ENCODE measurements around the gene TMEFF2. TPM values are rescaled to one million over a fixed set of nuclear protein-coding genes. Genes with fewer than 3 reads are reported as not detected.

TMEFF2 gene
- total and polyA plus RNA-seq, 2 donors (not counting 1 experiment from before 2014, with no cell fraction given), result not detected

GRCh38 chr2:192099742-192100141 is 95.0 kb downstream of the TMEFF2 start:
- no peak for ATAC-seq (ENCODE audit: low read depth)
- no peak overlapping the region for H3K9ac ChIP-seq (ENCODE audit: low read length)
- Mint-ChIP-seq H3K27ac (no peak overlapping the region), H3K4me3 (no peak overlapping the region), H3K27me3 (peaks cover 7% of the 10 kb centered on the region), H3K9me3 (ENCODE audit: insufficient read depth) (no peaks in the 10 kb centered on the region), H3K4me1 (peaks cover 6% of the 10 kb centered on the region)
- no peaks in the 10 kb centered on the region for H3K79me2 ChIP-seq (ENCODE audit: control insufficient read depth, insufficient read depth, low read length)
- ChIA-PET CTCF (no interaction called here), POLR2A (no interaction called here)
- no peaks in the 10 kb centered on the region for H4K20me1 ChIP-seq (ENCODE audit: control insufficient read depth, insufficient read depth, low read length, poor library complexity, severe bottlenecking)
- H2AFZ ChIP-seq (ENCODE audit: insufficient read depth, low read depth, low read length, poor library complexity, severe bottlenecking), result no peak overlapping the region
- intact Hi-C loops (cut with micrococcal nuclease), result no loop called here
- no peak overlapping the region for H3K4me3 ChIP-seq (ENCODE audit: control extremely low read depth in 1 of 5, extremely low read depth in 1 of 5, insufficient read depth in 1 of 5, low read depth in 2 of 5, low read length in 4 of 5)
- no peaks in the 10 kb centered on the region for H3K36me3 ChIP-seq (replicated peaks in 1 of 2; ENCODE audit: control extremely low read depth in 1 of 2, control insufficient read depth in 1 of 2, extremely low read depth in 1 of 2, insufficient read depth in 2 of 2, low read length in 1 of 2)
- no peak for DNase-seq
- H3K4me1 ChIP-seq (ENCODE audit: control insufficient read depth in 2 of 2, insufficient read depth in 2 of 2, low read length in 2 of 2), result peaks cover 0 to 5% of the 10 kb centered on the region in 2 donors
- H3K27ac ChIP-seq (ENCODE audit: low read length in 2 of 2), result no peak overlapping the region
- no peaks in the 10 kb centered on the region for H3K9me3 ChIP-seq (ENCODE audit: control extremely low read depth in 1 of 3, control insufficient read depth in 2 of 3, insufficient read depth in 1 of 3, low read length in 2 of 3)
- no peak overlapping the region for H3K4me2 ChIP-seq (replicated peaks; ENCODE audit: low read depth, low read length, poor library complexity, severe bottlenecking)
- TF ChIP-seq EZH2 (IDR thresholded peaks at IDR 0.05; ENCODE audit: borderline replicate concordance, insufficient read depth, low read depth, low read length, poor library complexity, severe bottlenecking) (no peak), CTCF (IDR thresholded peaks at IDR 0.05) (no peak)
- H3K27me3 ChIP-seq (replicated peaks in 1 of 4; ENCODE audit: control extremely low read depth in 1 of 4, control insufficient read depth in 3 of 4, insufficient read depth in 4 of 4, low read length in 3 of 4), result no peaks in the 10 kb centered on the region

- Histone ChIP-seq H3K4me2 (replicated peaks; ENCODE audit: low read depth, low read length, poor library complexity, severe bottlenecking) (no peak overlapping the region), H3K79me2 (ENCODE audit: control insufficient read depth, insufficient read depth, low read length) (no peaks in the 10 kb centered on the region), H3K9me3 (ENCODE audit: control extremely low read depth in 1 of 3, control insufficient read depth in 2 of 3, insufficient read depth in 1 of 3, low read length in 2 of 3) (no peaks in the 10 kb centered on the region), H3K4me3 (ENCODE audit: control extremely low read depth in 1 of 5, extremely low read depth in 1 of 5, insufficient read depth in 1 of 5, low read depth in 2 of 5, low read length in 4 of 5) (no peak overlapping the region), H4K20me1 (ENCODE audit: control insufficient read depth, insufficient read depth, low read length, poor library complexity, severe bottlenecking) (no peaks in the 10 kb centered on the region), H3K9ac (ENCODE audit: low read length) (no peak overlapping the region), H3K27me3 (replicated peaks in 1 of 4; ENCODE audit: control extremely low read depth in 1 of 4, control insufficient read depth in 3 of 4, insufficient read depth in 4 of 4, low read length in 3 of 4) (no peaks in the 10 kb centered on the region), H2AFZ (ENCODE audit: insufficient read depth, low read depth, low read length, poor library complexity, severe bottlenecking) (no peak overlapping the region), H3K36me3 (replicated peaks in 1 of 2; ENCODE audit: control extremely low read depth in 1 of 2, control insufficient read depth in 1 of 2, extremely low read depth in 1 of 2, insufficient read depth in 2 of 2, low read length in 1 of 2) (no peaks in the 10 kb centered on the region), H3K27ac (ENCODE audit: low read length in 2 of 2) (no peak overlapping the region), H3K4me1 (ENCODE audit: control insufficient read depth in 2 of 2, insufficient read depth in 2 of 2, low read length in 2 of 2) (peaks cover 0 to 5% of the 10 kb centered on the region in 2 donors)
- DNase-seq (peak; percentile 3), ATAC-seq (ENCODE audit: low read depth) (no peak)
- Mint-ChIP-seq H3K9me3 (ENCODE audit: insufficient read depth) (no peaks in the 10 kb centered on the region), H3K27ac (no peak overlapping the region), H3K27me3 (peaks cover 5% of the 10 kb centered on the region), H3K4me1 (peaks cover 6% of the 10 kb centered on the region), H3K4me3 (no peak overlapping the region)
- intact Hi-C loops (cut with micrococcal nuclease), result no loop called here
- WGBS (ENCODE audit: insufficient coverage), result no CpG with 5 or more reads among the region's 2 CpGs
- ChIA-PET CTCF (no interaction called here), POLR2A (no interaction called here)
- TF ChIP-seq CTCF (IDR thresholded peaks at IDR 0.05) (no peak), EZH2 (IDR thresholded peaks at IDR 0.05; ENCODE audit: borderline replicate concordance, insufficient read depth, low read depth, low read length, poor library complexity, severe bottlenecking) (no peak)
Observed at GRCh38 chr2:192098814-192099491, 95.8 kb downstream of the TMEFF2 start.

Measured in B cell (primary cell).